Liver (tissue), 9 donors: Measurements from ENCODE around the gene RTEL1. TPM values are rescaled to one million over a fixed set of nuclear protein-coding genes. Genes with fewer than 3 reads are reported as not detected.

Source experiments
- DNase-seq: peaks from one replicate; pipeline ENCODE4 v3.0.0-alpha.2; 2017; ENCODE audit warnings: low spot score
- H3K27ac ChIP-seq, 2 donors: one replicate each; pipeline ENCODE4 v1.7.0; 2013; ENCODE audit warnings: inconsistent platforms in 2 of 2, low read length in 2 of 2, control low read depth in 1 of 2, low read depth in 1 of 2, mild to moderate bottlenecking in 1 of 2
- H3K27me3 ChIP-seq, 4 donors: one replicate each; pipeline versions ENCODE4 v1.6.1 to v1.7.0; 2013; ENCODE audit warnings: low read length in 3 of 4, inconsistent platforms in 1 of 4, mild to moderate bottlenecking in 1 of 4, moderate library complexity in 1 of 4; ENCODE audit not compliant: control insufficient read depth in 4 of 4, insufficient read depth in 4 of 4
- H3K36me3 ChIP-seq, 4 donors: one replicate each; pipeline versions ENCODE4 v1.6.1 to v1.7.0; 2013; ENCODE audit warnings: low read length in 3 of 4, mild to moderate bottlenecking in 3 of 4, low read depth in 1 of 4, moderate library complexity in 1 of 4; ENCODE audit not compliant: control insufficient read depth in 4 of 4, insufficient read depth in 3 of 4
- H3K4me1 ChIP-seq, 4 donors: one replicate each; pipeline versions ENCODE4 v1.6.1 to v1.7.0; 2013; ENCODE audit warnings: low read length in 3 of 4, mild to moderate bottlenecking in 3 of 4, moderate library complexity in 1 of 4; ENCODE audit not compliant: control insufficient read depth in 4 of 4, insufficient read depth in 4 of 4
- H3K4me3 ChIP-seq, 3 donors: one replicate each; pipeline versions ENCODE4 v1.6.1 to v1.7.0; 2013; ENCODE audit warnings: low read length in 3 of 3, control low read depth in 1 of 3, low read depth in 1 of 3, mild to moderate bottlenecking in 1 of 3
- H3K9ac ChIP-seq, 2 donors: one replicate each; pipeline ENCODE4 v1.7.0; 2013; ENCODE audit warnings: low read length in 2 of 2, mild to moderate bottlenecking in 2 of 2, moderate library complexity in 2 of 2, control low read depth in 1 of 2, low read depth in 1 of 2
- H3K9me3 ChIP-seq, 4 donors: one replicate each; pipeline versions ENCODE4 v1.6.1 to v1.7.0; 2013; ENCODE audit warnings: low read length in 3 of 4; ENCODE audit not compliant: control insufficient read depth in 4 of 4
- CTCF ChIP-seq: fragments of 150-350 bp; IDR thresholded peaks from 2 replicates; pipeline ENCODE4 v1.5.1; 2017; ENCODE audit warnings: improper control_type of control experiment, low read depth, low read length; ENCODE audit not compliant: missing input control
- EGR1 ChIP-seq, 2 donors: IDR thresholded peaks; 2 replicates each; pipeline ENCODE4 v1.6.1; 2016 to 2018; ENCODE audit warnings: antibody characterized with exemption in 2 of 2, low read depth in 2 of 2
- FOXA1 ChIP-seq: IDR thresholded peaks from 2 replicates; pipeline ENCODE4 v1.6.1; 2016; ENCODE audit warnings: antibody characterized with exemption
- FOXA2 ChIP-seq: IDR thresholded peaks from 2 replicates; pipeline ENCODE4 v1.6.1; 2016; ENCODE audit warnings: antibody characterized with exemption
- GABPA ChIP-seq, 2 donors: IDR thresholded peaks in 1 of 2; conservative IDR thresholded peaks in 1 of 2; 2 replicates each; pipeline ENCODE4 v1.6.1; 2016; ENCODE audit warnings: antibody characterized with exemption in 2 of 2, mild to moderate bottlenecking in 1 of 2, moderate library complexity in 1 of 2
- HNF4A ChIP-seq, 2 donors: conservative IDR thresholded peaks; 2 replicates each; pipeline ENCODE4 v1.6.1; 2016; ENCODE audit warnings: antibody characterized with exemption in 2 of 2, mild to moderate bottlenecking in 2 of 2
- HNF4G ChIP-seq: IDR thresholded peaks from 2 replicates; pipeline ENCODE4 v1.6.1; 2016; ENCODE audit warnings: antibody characterized with exemption
- JUND ChIP-seq, 2 donors: IDR thresholded peaks; 2 replicates each; pipeline ENCODE4 v1.6.1; 2016; ENCODE audit warnings: antibody characterized with exemption in 2 of 2
- NR2F2 ChIP-seq: IDR thresholded peaks from 2 replicates; pipeline ENCODE4 v1.6.1; 2016; ENCODE audit warnings: antibody characterized with exemption
- RAD21 ChIP-seq, 2 donors: IDR thresholded peaks; 2 replicates each; pipeline ENCODE4 v1.6.1; 2016; ENCODE audit warnings: antibody characterized with exemption in 2 of 2, mild to moderate bottlenecking in 2 of 2
- REST ChIP-seq: IDR thresholded peaks from 2 replicates; pipeline ENCODE4 v1.6.1; 2016; ENCODE audit warnings: antibody characterized with exemption, mild to moderate bottlenecking
- RXRA ChIP-seq, 2 donors: IDR thresholded peaks; 2 replicates each; pipeline ENCODE4 v1.6.1; 2017 to 2018; ENCODE audit warnings: antibody characterized with exemption in 2 of 2, mild to moderate bottlenecking in 1 of 2
- SP1 ChIP-seq: IDR thresholded peaks from 2 replicates; pipeline ENCODE4 v1.6.1; 2018; ENCODE audit warnings: antibody characterized with exemption, mild to moderate bottlenecking
- TAF1 ChIP-seq: conservative IDR thresholded peaks from 2 replicates; pipeline ENCODE4 v1.6.1; 2016; ENCODE audit warnings: antibody characterized with exemption, mild to moderate bottlenecking
- YY1 ChIP-seq: IDR thresholded peaks from 2 replicates; pipeline ENCODE4 v1.6.1; 2016; ENCODE audit warnings: antibody characterized with exemption, mild to moderate bottlenecking
- WGBS: extraction: QIAGEN DNeasy Blood & Tissue Kit; methylation state at CpG from one replicate; pipeline ENCODE4 v1.1.7; 2013; 5-methylcytosine and 5-hydroxymethylcytosine counted together
- polyA plus RNA-seq, 2 donors: library from polyadenylated mRNA; stranded (reverse) in 1 of 2; unstranded in 1 of 2; fragments of 200-250 nt in 1 of 2; fragments of >200 nt in 1 of 2; fragmentation: Nextera tagmentation in 1 of 2; extraction: Ambion mirVana in 1 of 2; gene quantifications; one replicate each; pipeline versions ENCODE4 v1.2.1 to v1.2.3, GENCODE V29; 2013 to 2015
- total RNA-seq, 2 donors: library from RNA; depleted of rRNA; stranded (reverse); fragments of >200 nt; gene quantifications; one replicate each; pipeline ENCODE4 v1.2.3, GENCODE V29; 2014
- TF ChIP-seq, protein P1 (sequence below): IDR thresholded peaks from 2 replicates; pipeline ENCODE4 v1.6.1; 2016; ENCODE audit warnings: antibody characterized with exemption
- TF ChIP-seq, protein P2 (sequence below): IDR thresholded peaks from 2 replicates; pipeline ENCODE4 v1.6.1; 2016; ENCODE audit warnings: antibody characterized with exemption
- TF ChIP-seq, protein P3 (sequence below): IDR thresholded peaks from 2 replicates; pipeline ENCODE4 v1.6.1; 2016; ENCODE audit warnings: antibody characterized with exemption
- donor health status: healthy.
- donor health status: healthy.
- donor health status: healthy.
- donor health status: healthy.
- donor health status: healthy.

The RTEL1 gene
- total and polyA plus RNA-seq, 4 donors, result 3.7 to 16.9 (median 7.4) TPM

DNA sequence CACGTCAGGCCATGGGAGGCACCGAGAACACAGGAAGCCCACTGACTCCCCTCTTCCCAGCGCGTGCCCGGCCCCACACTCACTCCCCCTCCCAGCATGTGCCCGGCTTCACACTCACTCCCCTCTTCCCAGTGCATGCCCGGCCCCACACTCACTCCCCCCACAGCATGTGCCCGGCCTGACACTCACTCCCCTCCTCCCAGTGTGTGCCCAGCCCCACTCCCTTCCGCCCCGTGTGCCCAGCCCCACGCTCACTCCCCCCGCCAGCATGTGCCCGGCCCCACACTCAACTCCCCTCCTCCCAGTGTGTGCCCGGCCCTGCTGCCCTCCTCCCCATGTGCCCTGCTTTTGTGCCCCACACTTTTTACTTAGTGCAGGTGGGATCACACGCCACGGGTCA lies 9.7 kb downstream of the RTEL1 start:
- no peaks in the 10 kb centered on the region for H3K9me3 ChIP-seq
- TF ChIP-seq HNF4A (conservative IDR thresholded peaks at IDR 0.05) (no peak), TAF1 (no peak), REST (no peak), CTCF (no peak), SP1 (no peak)
- no peak overlapping the region for H3K9ac ChIP-seq
- H3K4me3 ChIP-seq, result no peak overlapping the region
- no peak for DNase-seq
- peaks cover 6 to 38% (median 13%) of the 10 kb centered on the region in 4 donors for H3K36me3 ChIP-seq
- WGBS, result 97% methylated on average over 16 of the region's 16 CpGs
- no peaks in the 10 kb centered on the region for H3K4me1 ChIP-seq
- H3K27me3 ChIP-seq, result no peaks in the 10 kb centered on the region
- H3K27ac ChIP-seq, result no peak overlapping the region

GRCh38 chr20:63668351-63668750 lies 10.2 kb downstream of the RTEL1 start:
- H3K36me3 ChIP-seq, result peaks cover 6 to 33% (median 12%) of the 10 kb centered on the region in 4 donors
- no peak overlapping the region for H3K4me3 ChIP-seq
- no peaks in the 10 kb centered on the region for H3K9me3 ChIP-seq
- no peaks in the 10 kb centered on the region for H3K4me1 ChIP-seq
- H3K9ac ChIP-seq, result no peak overlapping the region
- 97% methylated on average over 11 of the region's 11 CpGs for WGBS
- H3K27ac ChIP-seq, result no peak overlapping the region
- H3K27me3 ChIP-seq, result no peaks in the 10 kb centered on the region
- TF ChIP-seq EGR1 (IDR thresholded peaks at IDR 0.05; ENCODE audit: low read depth in 2 of 2), result no peak
- TF ChIP-seq NR2F2, result no peak
- TF ChIP-seq FOXA1, result no peak
- no peak for TF ChIP-seq GABPA (IDR thresholded peaks at IDR 0.05 in 1 of 2, conservative IDR thresholded peaks at IDR 0.05 in 1 of 2)
- TF ChIP-seq SP1, result no peak
- no peak for TF ChIP-seq REST
- no peak for TF ChIP-seq TAF1
- no peak for TF ChIP-seq RXRA (IDR thresholded peaks at IDR 0.05)
- no peak for TF ChIP-seq FOXA2
- TF ChIP-seq, protein P1, sequence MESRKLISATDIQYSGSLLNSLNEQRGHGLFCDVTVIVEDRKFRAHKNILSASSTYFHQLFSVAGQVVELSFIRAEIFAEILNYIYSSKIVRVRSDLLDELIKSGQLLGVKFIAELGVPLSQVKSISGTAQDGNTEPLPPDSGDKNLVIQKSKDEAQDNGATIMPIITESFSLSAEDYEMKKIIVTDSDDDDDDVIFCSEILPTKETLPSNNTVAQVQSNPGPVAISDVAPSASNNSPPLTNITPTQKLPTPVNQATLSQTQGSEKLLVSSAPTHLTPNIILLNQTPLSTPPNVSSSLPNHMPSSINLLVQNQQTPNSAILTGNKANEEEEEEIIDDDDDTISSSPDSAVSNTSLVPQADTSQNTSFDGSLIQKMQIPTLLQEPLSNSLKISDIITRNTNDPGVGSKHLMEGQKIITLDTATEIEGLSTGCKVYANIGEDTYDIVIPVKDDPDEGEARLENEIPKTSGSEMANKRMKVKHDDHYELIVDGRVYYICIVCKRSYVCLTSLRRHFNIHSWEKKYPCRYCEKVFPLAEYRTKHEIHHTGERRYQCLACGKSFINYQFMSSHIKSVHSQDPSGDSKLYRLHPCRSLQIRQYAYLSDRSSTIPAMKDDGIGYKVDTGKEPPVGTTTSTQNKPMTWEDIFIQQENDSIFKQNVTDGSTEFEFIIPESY, result no peak
- TF ChIP-seq, protein P2, sequence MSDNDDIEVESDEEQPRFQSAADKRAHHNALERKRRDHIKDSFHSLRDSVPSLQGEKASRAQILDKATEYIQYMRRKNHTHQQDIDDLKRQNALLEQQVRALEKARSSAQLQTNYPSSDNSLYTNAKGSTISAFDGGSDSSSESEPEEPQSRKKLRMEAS, result no peak
- no peak for TF ChIP-seq JUND (IDR thresholded peaks at IDR 0.05)
- TF ChIP-seq RAD21 (IDR thresholded peaks at IDR 0.05), result no peak
- no peak for TF ChIP-seq YY1
- no peak for TF ChIP-seq HNF4G
- TF ChIP-seq, protein P3, sequence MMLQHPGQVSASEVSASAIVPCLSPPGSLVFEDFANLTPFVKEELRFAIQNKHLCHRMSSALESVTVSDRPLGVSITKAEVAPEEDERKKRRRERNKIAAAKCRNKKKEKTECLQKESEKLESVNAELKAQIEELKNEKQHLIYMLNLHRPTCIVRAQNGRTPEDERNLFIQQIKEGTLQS, result no peak
- TF ChIP-seq HNF4A (conservative IDR thresholded peaks at IDR 0.05), result no peak
- no peak for TF ChIP-seq CTCF
- DNase-seq, result no peak
